ENCODE measurements around the gene PARD6B. TPM values are rescaled to one million over a fixed set of nuclear protein-coding genes. Genes with fewer than 3 reads are reported as not detected.

Gene PARD6B
- total and polyA plus RNA-seq, 2 donors (not counting 3 experiments of a cell fraction or from before 2014, with no cell fraction given), result 0.03 TPM; not detected in 1

DNA sequence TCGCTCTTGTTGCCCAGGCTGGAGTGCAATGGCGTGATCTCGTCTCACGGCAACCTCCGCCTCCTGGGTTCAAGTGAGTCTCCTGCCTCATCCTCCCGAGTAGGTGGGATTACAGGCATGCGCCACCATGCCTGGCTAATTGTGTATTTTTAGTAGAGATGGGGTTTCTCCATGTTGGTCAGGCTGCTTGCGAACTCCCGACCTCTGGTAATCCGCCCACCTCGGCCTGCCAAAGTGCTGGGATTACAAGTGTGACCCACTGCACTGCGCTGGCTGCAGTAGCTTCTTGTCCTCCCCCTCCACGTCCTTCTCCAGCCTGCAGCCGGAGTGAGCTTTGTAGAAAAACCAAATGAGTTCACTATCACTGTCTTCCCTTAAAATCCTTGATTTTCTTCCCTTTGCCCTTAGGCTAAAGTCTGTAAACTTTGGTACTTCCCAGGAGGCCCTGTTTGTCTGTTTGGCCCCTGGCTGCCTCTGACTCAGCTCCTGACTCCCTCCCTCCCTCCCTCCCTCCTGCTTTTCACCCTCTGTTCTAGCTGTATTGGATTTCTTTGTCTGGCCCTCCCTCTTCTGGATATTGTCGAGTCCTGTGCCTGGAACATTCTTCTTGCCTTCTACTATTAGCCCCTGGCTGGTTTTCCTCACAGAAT lies 12.9 kb downstream of the PARD6B start:
- no peak overlapping the region for H3K9ac ChIP-seq (replicated peaks; ENCODE audit: extremely low read depth, insufficient read depth, low read length)

More for the DNA sequence above, 12.9 kb downstream of the PARD6B start:
- Histone ChIP-seq H3K27ac (ENCODE audit: insufficient read depth, low read depth, low read length) (no peak overlapping the region), H2AFZ (ENCODE audit: low read depth, low read length) (peak overlapping the region; percentile 85), H3K9me3 (replicated peaks; ENCODE audit: control insufficient read depth, insufficient read depth, low read length) (no peaks in the 10 kb centered on the region), H3K4me2 (ENCODE audit: insufficient read depth, low read length) (no peak overlapping the region), H3K9me1 (replicated peaks; ENCODE audit: control insufficient read depth, extremely low read depth, insufficient read depth, low read length) (no peaks in the 10 kb centered on the region), H3K4me3 (replicated peaks in 1 of 3; ENCODE audit: insufficient read depth in 1 of 3, low read depth in 1 of 3, low read length in 3 of 3) (no peak overlapping the region), H3K79me2 (ENCODE audit: control insufficient read depth, insufficient read depth, low read length) (no peaks in the 10 kb centered on the region), H3K27me3 (ENCODE audit: control insufficient read depth in 2 of 2, insufficient read depth in 2 of 2, low read length in 2 of 2) (no peaks in the 10 kb centered on the region), H4K20me1 (replicated peaks; ENCODE audit: control insufficient read depth, extremely low read depth, insufficient read depth, low read length) (no peaks in the 10 kb centered on the region), H3K36me3 (ENCODE audit: control insufficient read depth in 2 of 2, extremely low read depth in 1 of 2, insufficient read depth in 2 of 2, low read length in 2 of 2) (no peaks in the 10 kb centered on the region), H3K4me1 (ENCODE audit: control insufficient read depth, extremely low read depth, insufficient read depth, low read length) (peaks cover 9% of the 10 kb centered on the region)
- no TSS peak for BruUV-seq (replicated peaks)
- POLR2A ChIA-PET, result no interaction called here
- intact Hi-C loops (cut with micrococcal nuclease) (loop anchor here (2.0 to 10.0 kb wide), 2 partner anchors 149 to 557 kb away; no protein-coding TSS in a partner anchor), dilution Hi-C loops (cut with MboI; ENCODE audit: extremely low pct_ligation_motif_present, low sequenced_read_pairs) (no loop called here)
- DNase-seq (ENCODE audit: low read depth, low spot score) (peak; percentile 42), FAIRE-seq (peak; percentile 79)
- CTCF ChIA-PET, result interaction anchor here (0.6 to 8.9 kb wide), 14 partner anchors 9 to 559 kb away, joined by 3 to 181 read pairs (median 3); partner anchors contain the start of genes BCAS4 and PARD6B
- TF ChIP-seq GATA2 (IDR thresholded peaks at IDR 0.05; ENCODE audit: insufficient read depth, insufficient read length, low read depth, low read length), result no peak
- TF ChIP-seq MYC (IDR thresholded peaks at IDR 0.05; ENCODE audit: low read depth, low read length), result no peak
- no peak for TF ChIP-seq FOS (IDR thresholded peaks at IDR 0.05; ENCODE audit: borderline replicate concordance, insufficient read depth, low read length)
- TF ChIP-seq EZH2 (IDR thresholded peaks at IDR 0.05; ENCODE audit: borderline replicate concordance, low read depth, low read length, severe bottlenecking), result no peak
- TF ChIP-seq JUN (IDR thresholded peaks at IDR 0.05; ENCODE audit: borderline replicate concordance, insufficient read depth, insufficient read length, low read depth), result no peak
- TF ChIP-seq, protein P1, sequence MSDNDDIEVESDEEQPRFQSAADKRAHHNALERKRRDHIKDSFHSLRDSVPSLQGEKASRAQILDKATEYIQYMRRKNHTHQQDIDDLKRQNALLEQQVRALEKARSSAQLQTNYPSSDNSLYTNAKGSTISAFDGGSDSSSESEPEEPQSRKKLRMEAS (IDR thresholded peaks at IDR 0.05; ENCODE audit: insufficient read depth, insufficient read length), result no peak
- no peak for TF ChIP-seq POLR2AphosphoS5 (IDR thresholded peaks at IDR 0.05; ENCODE audit: insufficient read depth, low read depth, low read length)
- TF ChIP-seq POLR2A (IDR thresholded peaks at IDR 0.05; ENCODE audit: low read depth, low read length), result no peak
- TF ChIP-seq CTCF (IDR thresholded peaks at IDR 0.05; ENCODE audit: extremely low read depth in 1 of 2, insufficient read depth in 1 of 2, low read depth in 1 of 2, low read length in 2 of 2), result no peak

All from endothelial cell of umbilical vein (primary cell).